Measurements from ENCODE around the gene CRHR2.
"Not testable (repeated sequence)": the region's sequence is repeated elsewhere in the genome, so short reads cannot be mapped to it uniquely, and the experiment has no call there.

The CRHR2 gene

GRCh38 chr7:30682212-30683083 lies at the start of gene CRHR2:
CRHR2 (minus strand) TSS chr7:30682456; CDS start chr7:30682280, 176 bp downstream.
- DNase-seq, result no peak

DNA sequence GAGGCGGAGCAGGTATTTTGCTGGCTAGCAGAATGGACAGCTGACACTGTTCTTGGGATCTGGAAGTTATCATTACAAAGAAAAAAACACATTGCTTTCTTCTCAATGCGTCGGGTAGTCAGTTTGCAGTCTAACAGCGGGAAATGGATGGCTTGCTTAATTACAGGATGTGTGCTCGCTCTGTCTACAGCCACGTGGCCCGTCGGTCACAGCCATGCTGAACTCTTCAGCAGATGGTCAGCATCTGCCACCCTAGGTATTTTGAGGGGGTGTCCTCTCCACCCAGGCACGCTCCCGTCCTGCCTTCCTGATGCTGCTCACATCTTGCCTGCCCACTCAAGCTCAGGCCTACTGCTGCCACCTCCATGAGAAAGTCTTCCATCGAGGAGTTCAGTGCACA lies 49.3 kb upstream of the CRHR2 start:
- no peak for DNase-seq

DNA sequence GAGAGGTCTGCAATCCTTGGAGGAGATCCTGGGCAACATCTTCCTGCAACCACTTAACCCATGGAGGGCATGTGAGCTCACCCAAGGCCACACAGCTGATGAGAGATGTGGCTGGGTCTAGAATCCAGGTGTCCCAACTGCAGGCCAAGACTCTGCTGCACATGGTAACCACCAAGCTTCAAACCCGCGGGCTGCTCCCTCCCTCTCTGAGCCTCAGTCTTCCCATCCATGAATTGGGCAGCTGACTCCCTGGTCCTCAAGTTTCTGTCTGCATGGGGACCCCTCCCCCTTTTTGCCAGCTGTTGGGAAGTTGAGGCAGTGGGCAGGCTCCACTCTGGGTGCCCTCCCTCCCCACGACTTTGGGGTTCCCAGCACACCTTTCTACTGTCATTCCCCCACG lies 48.7 kb upstream of the CRHR2 start:
- no peak for DNase-seq

GRCh38 chr7:30730097-30730496 lies 47.8 kb upstream of the CRHR2 start:
- DNase-seq, result no peak

GRCh38 chr7:30729642-30730041 lies 47.4 kb upstream of the CRHR2 start:
- no peak for DNase-seq

- no peak for DNase-seq
Observed at GRCh38 chr7:30728591-30729100, 46.4 kb upstream of the CRHR2 start.

DNA sequence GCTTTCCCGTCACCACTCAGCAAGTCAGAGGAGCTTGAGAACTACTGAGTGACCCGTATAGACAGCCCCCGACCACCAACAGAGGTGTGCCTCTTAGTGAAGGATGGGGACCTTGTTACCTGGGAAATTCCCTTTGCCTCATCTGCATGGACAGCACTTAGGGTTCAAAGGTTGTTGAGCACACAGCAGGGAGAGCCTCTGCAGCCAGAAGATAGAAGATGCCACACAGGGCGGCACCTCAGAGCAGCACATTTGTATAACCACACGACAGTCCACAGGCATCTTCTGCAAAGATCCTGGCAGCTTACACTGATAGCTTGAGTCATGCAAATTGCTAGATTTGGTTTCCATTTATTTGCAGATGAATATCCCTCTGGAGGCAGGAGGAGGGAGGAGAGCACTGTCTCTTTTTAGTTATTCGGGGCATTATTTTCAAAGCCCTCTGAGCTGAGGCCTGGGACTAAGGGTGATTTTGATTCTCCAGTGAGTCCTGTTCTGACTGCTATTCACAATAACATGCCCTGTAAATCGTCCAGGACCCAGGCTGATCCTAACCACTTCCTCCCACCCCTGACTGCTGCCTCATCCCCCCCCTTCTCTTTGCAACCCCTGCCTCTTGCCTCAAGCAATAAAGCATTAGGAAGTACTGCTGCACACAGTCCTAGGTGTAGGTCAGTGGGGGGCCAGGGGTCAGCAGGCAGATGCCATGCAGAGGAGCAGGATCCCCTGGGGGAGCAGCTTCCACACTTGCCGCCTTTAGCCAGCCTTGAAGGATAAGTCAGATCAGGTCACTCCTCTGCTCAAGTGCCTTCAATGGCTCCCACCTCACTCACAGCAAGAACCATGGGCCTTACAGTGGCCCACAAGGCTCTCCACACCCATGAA lies 45.0 kb upstream of the CRHR2 start:
- DNase-seq, result peak; percentile 70

GRCh38 chr7:30726296-30727006 lies 44.2 kb upstream of the CRHR2 start:
- DNase-seq, result peak; percentile 26

- no peak for DNase-seq
Observed at GRCh38 chr7:30723776-30724175, 41.5 kb upstream of the CRHR2 start.

GRCh38 chr7:30722671-30723070 lies 40.4 kb upstream of the CRHR2 start:
- no peak for DNase-seq

DNA sequence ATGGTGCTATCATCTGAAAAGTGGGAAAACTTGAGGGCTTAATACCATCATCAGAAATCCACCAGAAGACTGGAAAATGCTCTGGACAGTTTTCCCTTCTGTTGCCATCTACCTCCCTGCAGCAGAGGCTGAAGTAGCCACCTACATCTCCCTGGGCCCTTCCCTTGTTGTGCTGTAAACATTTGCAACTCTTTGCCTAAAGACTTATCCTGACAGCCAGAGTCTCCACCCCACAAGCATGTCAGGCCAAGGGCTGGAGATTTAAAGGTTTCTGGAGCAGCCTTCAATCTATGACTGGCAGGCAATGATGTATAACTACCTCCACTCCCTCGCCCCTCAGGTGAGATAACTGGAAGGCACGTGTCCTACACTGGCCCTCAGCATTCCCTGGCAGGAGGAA lies 39.9 kb upstream of the CRHR2 start:
- DNase-seq, result no peak

DNA sequence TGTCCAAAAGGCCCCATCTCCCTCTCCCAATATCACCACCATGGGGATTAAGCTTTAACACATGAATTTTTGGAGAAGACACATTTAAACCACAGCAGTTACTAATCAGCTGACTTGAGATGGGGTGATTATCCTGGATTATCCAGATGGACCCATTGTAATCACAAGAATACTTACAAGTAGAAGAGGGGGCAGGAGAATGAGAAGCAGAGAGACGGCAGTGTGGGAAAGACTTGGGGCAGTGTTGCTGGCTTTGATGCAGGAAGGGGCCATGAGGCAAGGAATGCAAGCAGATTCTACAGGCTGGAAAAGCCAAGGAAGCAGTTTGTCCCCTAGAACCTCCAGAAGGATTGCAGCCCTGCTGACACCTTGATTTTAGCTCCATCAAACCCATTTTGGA lies 39.0 kb upstream of the CRHR2 start:
- no peak for DNase-seq

DNA sequence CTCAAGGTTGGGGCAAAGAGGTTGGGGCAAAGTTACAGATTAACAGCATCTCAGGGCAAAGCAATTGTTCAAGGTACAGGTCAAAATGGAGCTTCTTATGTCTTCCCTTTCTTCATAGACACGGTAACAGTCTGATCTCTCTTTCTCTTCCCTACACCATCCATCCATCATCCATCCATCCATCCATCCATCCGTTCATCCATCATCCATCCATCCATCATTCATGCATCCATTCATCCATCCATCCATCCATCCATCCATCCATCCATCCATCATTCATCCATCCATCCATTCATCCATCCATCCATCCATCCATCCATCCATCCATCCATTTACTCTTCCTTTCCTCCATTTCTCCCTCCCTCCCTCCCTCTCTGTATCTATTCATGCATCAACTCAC lies 37.2 kb upstream of the CRHR2 start:
- not testable (repeated sequence) for DNase-seq

- DNase-seq, result no peak
Observed at GRCh38 chr7:30717181-30717580, 34.9 kb upstream of the CRHR2 start.

- no peak for DNase-seq
Observed at GRCh38 chr7:30714129-30714528, 31.9 kb upstream of the CRHR2 start.

DNA sequence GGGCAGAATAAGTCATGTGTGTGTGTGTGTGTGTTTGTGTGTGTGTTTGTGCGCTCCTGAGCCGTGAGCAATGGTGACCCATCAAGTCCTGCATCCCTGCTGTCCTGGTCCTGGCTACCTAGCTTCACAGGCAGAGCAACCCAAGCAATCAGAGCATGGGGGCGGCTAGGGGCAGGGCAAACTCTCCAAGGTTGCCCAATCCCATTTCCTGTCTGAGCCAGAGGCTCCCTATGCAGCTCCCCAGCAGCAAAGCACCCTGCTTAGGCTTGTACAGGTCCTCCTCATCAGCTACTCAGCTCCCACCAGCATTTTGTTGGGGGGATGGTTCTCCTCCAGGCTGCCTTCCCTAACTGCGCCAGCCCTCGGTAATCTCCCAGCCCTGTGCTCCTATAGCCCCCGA lies 31.1 kb upstream of the CRHR2 start:
- no peak for DNase-seq

- no peak for DNase-seq
Observed at GRCh38 chr7:30710669-30711068, 28.4 kb upstream of the CRHR2 start.

GRCh38 chr7:30709549-30709948 lies 27.3 kb upstream of the CRHR2 start:
- no peak for DNase-seq

DNA sequence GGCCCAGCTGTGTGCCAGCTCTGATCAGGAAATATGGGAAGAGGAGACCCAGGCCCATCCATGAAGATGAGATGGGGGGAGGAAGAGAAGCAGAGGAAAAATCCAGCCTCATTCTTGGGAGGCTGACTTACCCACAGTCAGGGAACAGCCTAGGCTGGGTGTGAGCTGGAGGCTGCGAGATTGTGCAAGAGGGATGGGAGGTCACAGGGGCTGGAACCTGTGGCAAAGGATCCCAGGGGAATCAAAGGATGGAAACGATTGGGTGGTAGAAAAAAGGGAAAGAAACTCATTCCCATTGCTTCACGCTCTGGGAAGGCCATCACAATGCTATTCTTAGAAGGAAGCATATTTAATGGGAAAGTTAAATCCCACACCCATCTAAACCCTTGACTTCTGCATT lies 26.7 kb upstream of the CRHR2 start:
- no peak for DNase-seq

DNA sequence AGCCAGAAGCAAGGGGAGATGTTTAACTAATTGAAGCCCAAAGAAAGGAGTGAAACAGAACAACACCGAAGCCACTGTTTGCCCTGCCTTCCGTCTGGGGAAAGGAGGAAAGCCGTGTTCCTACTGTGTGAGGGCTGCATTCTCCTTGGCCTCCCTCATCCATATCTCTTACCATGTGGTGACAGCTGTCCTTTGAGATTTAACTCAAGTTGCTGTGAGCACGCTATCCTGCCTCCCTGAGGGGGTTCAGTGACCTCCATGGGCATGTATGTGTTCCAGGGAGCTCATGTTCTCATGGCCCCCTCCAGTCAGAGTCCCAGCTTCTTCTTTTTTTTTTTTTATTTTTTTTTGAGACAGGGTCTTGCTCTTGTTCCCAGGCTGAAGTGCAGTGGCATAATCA lies 26.2 kb upstream of the CRHR2 start:
- no peak for DNase-seq

DNA sequence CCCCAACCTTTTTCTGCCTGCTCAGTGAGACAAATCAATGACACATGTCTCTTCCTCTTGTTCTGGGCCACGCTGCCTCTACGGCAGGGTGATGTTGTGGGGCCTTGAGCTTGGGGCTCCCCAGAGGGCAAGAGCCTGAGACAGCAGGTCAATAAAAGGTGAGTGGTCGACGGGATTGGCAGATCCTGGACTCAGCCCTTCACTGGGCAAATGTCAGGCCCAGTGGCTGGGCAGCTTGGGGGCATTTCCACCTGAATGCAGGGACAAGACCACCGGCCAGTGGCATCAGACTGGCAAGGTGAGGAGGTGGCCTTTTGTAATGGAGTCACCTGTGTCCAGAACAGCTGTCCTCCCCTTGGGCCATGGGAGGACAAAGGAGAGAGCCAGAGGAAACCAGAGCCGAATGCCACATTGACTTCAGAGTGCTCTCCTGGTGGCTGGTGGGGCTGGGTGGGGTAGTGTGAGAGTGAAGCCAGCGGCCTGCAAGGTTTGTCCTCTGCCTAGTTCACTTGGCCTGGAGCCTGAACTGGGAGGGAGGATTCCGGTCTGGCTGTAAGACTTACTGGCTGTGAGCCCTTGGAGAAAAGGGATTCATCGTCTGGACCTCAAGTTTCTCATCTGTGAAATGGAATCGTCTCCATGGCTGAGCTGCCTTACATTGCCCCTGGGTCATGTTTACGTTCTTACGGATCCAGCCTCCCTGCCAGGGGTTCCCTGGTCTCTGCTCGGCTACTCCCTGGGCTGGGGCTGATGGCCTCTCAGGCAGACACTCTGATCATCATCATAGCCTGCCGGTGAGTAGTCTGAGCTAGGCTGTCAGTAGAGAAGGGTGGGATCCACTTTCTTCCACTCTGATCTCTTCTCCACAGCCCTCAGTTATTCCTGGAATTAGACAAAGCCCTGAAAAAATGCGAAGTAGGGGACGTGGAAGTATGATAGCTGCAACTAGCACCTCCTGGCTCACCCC lies 25.4 kb upstream of the CRHR2 start:
- no peak for DNase-seq

DNA sequence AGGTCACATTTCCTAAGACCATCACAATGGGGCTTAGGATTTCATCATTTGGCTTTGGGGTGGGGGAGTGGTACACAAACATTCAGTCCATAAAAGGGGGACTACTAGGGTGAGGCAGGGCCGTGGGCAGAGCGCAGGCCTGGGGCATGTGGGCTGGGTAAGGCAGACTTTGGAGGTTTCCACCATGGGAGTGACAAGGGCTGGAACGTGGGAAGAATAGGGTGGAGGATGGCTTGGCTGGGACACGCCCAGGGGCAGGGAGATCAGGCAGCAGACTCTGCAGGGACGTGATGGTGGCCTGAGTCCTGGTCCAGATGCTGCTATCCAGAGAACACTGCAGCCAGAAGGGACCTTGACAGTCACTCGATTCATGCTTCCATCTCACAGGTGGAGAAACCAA lies 24.7 kb upstream of the CRHR2 start:
- no peak for DNase-seq
